NCI-H2107 treated with DMSO at 0.1 percent for 48 hours (cell line): ENCODE measurements around the gene IMMP1L.

ENCODE experiments used
- DNase-seq: peaks from one replicate; lab custom pipeline; 2025; ENCODE audit not compliant: unreplicated experiment; lab: John Stamatoyannopoulos, UW

The IMMP1L gene

GRCh38 chr11:31477528-31478222 is 31.7 kb downstream of the IMMP1L start:
- DNase-seq = no peak

DNA sequence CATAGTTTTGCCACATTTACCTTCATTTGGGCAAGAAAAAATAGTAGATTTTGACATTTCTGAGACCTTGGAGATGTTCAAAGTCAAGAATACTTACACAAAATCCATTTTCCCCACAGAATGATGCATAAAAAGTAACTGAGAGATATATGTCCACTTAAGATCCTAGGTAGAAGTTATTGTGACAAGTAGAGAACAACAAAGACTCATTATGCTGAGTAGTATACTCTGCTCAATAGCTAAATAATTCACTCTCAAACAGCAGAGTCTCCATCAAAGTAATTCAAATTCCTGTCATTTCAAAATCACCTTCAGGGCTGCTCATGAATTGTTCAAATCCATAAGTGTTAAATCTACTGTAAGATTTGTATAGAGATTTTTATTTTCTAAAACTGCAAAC is 35.3 kb downstream of the IMMP1L start:
- no peak for DNase-seq

DNA sequence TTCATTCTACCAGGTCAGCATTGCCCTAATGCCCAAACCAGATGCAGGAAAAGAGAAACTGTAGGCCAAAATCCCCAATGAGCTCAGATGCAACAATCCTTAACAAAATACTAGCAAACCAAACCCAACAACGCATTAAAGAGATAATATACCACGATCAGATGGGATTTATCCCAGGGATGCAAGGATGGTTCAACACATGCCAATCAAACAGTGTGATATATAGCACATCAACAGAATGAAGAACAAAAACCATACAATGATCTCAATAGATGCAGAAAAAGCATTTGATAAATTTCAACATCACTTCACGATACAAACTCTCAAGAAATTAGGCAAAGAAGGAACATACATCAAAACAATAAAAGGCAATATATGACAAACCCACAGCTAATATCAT is 45.0 kb downstream of the IMMP1L start:
- no peak for DNase-seq

DNA sequence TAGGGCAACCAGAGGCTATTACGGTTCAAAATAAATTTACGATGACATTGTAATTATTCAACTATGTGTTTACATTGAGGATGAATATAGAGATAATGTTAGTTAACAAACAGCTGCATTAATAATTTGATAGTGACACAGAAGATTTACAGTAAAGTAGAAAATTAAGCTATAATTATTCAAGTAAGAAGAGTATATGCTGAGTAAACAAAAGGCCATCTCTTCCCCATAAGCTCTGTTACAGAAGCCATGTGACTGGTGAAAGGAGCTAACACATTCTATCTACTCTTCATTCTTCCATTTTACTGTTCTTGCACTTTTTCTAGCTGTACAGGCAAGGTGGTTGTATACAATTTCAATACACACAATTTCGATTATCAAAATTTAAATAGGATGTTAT is 54.2 kb downstream of the IMMP1L start:
- DNase-seq = no peak

- DNase-seq = no peak
Measured at GRCh38 chr11:31450841-31451240, 58.6 kb downstream of the IMMP1L start.

DNA sequence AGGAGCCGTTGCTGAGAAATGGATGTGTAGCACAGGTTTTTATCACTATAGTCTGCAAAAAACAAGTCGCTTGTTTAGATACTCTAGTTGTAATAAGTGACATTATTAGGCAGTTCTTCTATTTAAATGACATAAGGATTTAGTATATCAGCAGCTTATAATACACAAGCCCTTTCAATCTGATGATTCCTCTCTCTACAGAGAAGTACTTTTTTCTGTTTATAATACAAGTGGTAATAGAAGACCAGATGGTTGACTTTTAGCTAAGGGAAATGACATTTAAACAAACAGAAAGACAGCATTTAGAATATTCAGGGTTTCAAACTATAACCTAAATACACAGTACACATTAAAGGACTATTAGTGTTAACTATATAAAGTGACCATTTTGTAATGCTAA is 60.4 kb downstream of the IMMP1L start:
- DNase-seq = no peak

GRCh38 chr11:31445621-31446020 is 63.8 kb downstream of the IMMP1L start:
- DNase-seq = no peak

- no peak for DNase-seq
Measured at GRCh38 chr11:31443802-31444201, 65.6 kb downstream of the IMMP1L start.

GRCh38 chr11:31442086-31442485 is 67.3 kb downstream of the IMMP1L start:
- DNase-seq = peak; percentile 98

DNA sequence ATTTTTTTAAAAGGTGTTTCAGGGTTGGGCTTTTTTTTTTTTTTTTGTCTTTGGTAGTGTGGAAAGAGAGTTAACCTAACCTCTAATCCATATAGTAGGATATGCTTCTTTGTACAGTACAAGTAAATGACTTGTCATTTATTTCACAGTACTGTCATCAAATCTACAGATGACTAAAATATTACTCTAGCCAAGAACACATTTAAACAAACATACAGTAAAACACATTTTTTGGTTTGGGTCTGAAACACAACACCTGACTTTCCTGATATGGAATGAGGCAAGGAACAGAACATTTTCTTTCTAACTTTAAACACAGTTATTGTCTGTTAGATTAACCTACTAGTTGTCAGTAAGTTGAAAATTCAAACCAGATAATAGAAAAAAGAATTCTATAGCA is 68.1 kb downstream of the IMMP1L start:
- no peak for DNase-seq

- DNase-seq = no peak
Measured at GRCh38 chr11:31437742-31438435, 71.5 kb downstream of the IMMP1L start.

- DNase-seq = no peak
Measured at GRCh38 chr11:31433851-31434250, 75.6 kb downstream of the IMMP1L start.

- no peak for DNase-seq
Measured at GRCh38 chr11:31424652-31425051, 84.8 kb downstream of the IMMP1L start.

DNA sequence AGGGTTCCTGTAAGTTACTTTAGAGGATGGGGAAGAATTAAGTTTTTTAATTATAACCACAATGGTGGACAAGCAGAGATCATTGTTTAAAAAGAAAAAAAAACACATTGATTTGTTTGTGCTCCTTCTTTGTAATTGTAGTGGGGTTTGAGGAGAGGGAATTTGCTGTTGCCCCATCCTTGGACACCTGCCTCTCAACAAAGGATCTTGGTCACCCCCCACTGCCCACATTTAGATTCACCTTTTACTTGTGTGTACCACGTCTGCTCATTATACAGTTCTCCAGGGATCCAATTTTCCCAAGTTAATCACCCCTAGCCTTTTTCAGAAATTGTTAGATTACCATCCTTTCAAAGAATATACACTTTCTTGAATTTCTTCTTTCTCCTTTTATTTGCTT is 86.7 kb downstream of the IMMP1L start:
- DNase-seq = peak; percentile 88

DNA sequence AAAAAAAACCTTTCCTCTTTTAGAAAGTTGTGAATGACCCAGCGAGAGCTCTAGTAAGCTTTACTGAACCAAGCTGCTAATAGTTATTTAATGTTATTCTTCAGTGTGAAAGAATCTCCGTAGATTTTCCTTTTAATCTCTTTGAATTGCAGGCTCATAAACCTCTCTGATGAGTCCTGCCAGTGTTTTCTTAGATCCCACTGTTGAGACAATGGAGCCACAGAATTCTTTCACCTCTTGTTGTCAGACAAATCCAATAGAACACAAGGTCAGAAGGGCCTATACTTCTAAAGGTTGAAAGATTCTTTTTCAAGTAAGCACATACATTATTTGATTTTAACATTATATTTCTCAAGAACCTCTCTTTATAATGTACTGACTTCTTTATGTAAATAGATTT is 87.6 kb downstream of the IMMP1L start:
- DNase-seq = no peak

DNA sequence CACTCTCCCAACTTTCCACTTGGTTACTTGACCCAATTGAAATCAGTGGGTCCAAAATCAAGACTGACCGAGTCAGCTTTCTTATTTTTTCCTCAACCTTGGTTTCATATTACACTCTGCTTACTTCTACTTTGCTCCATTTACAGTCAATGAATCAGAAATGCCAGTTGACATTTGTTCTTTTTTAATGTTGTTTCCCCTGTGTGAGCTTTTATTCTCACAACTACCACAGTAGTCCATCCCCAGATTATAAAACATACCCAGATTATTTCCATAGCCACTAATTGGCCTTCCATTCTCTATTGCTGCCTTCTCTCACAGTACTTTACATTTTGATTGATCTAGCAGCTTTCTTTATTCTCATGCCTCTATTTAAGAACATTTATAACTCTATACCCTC is 89.8 kb downstream of the IMMP1L start:
- no peak for DNase-seq

DNA sequence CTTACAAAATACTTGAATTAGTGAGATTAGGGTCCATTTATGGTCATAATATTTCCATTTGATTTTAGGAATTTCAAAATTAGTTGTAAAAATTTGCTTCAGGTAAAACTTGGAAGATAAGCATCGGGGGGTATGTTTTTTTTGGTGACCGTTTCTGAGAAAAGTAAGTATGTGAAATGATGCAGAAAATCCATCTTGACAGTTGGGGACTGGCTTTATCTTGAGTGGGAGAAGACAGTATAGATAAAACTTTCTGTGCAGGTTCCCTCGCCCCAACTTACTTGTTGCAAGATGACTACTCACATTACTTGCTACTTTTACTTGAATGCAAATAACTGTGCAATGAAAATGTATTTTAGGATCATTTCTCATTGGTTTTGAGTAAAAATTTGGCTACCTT is 90.3 kb downstream of the IMMP1L start:
- no peak for DNase-seq

GRCh38 chr11:31417816-31418215 is 91.6 kb downstream of the IMMP1L start:
- no peak for DNase-seq

- no peak for DNase-seq
Measured at GRCh38 chr11:31417357-31417756, 92.1 kb downstream of the IMMP1L start.

DNA sequence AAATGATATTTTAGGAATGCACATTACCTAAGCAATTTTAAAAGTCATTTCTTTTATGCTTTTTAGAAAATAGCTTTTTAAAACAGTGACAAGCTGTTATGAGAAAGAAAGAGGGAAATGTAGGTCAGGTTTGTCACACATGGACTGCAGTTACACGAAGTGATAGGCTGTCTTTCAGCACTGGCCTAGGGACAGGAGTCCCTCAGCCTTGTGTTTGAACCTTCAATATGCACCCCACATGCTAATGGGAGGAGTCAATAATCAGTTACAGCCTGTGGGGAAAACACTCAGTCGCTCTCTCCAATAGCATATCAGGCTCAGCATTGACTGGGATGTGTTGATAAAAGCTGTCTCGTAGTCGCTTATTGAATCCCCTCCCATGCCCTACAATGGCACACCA is 94.0 kb downstream of the IMMP1L start:
- no peak for DNase-seq

- no peak for DNase-seq
Measured at GRCh38 chr11:31414338-31414737, 95.1 kb downstream of the IMMP1L start.

DNA sequence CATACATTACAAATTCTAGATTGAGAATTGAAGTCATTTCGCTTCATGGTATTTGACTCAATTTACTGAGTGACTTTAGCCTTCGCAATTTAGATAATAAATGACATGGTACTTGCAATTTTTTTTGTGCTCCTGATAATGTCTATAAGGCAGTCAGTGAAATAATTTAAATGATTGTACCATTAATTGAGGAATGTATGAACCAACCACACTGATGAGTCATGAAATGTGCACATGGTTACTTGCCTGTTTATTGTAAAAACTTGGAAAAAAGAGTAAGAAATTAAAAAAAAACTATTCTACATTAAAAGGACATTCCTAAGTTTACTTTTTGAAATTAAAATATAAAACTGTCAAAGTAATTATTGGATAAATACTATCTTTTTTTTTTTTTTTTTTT is 96.5 kb downstream of the IMMP1L start:
- no peak for DNase-seq

GRCh38 chr11:31408201-31408600 is 101.2 kb downstream of the IMMP1L start:
- no peak for DNase-seq
